ENCODE data around the gene LMF2. TPM values are rescaled to one million over a fixed set of nuclear protein-coding genes. Genes with fewer than 3 reads are reported as not detected.
A peak's percentile ranks its signal among the peaks of the same experiment; 100 is the strongest.

LMF2 gene
- total RNA-seq (2014; rRNA removed) = 87.5 and 98.3 TPM in 2 replicates
- 64.6 TPM for polyA plus RNA-seq (2012)

- no peak for DNase-seq (ENCODE audit: low read depth)
These were observed at the start of gene LMF2 for GRCh38 chr22:50507421-50507990. TSS of gene LMF2 (minus strand) at chr22:50507702. CDS start at chr22:50507675, 27 bp downstream.

- DNase-seq (ENCODE audit: low read depth) = no peak
These were observed 49.2 kb upstream of the LMF2 start for GRCh38 chr22:50556703-50557102.

- DNase-seq (ENCODE audit: low read depth) = no peak
These were observed 45.8 kb upstream of the LMF2 start for GRCh38 chr22:50553310-50553709.

- no peak for DNase-seq (ENCODE audit: low read depth)
These were observed 43.8 kb upstream of the LMF2 start for GRCh38 chr22:50551160-50551752.

- DNase-seq (ENCODE audit: low read depth) = no peak
These were observed 42.9 kb upstream of the LMF2 start for GRCh38 chr22:50550395-50550794.

- DNase-seq (ENCODE audit: low read depth) = no peak
These were observed 41.7 kb upstream of the LMF2 start for GRCh38 chr22:50548921-50549790.

GRCh38 chr22:50548040-50548920, 40.8 kb upstream of the LMF2 start:
- no peak for DNase-seq (ENCODE audit: low read depth)

- DNase-seq (ENCODE audit: low read depth) = no peak
These were observed 39.9 kb upstream of the LMF2 start for GRCh38 chr22:50547263-50547985.

GRCh38 chr22:50546326-50547262, 39.1 kb upstream of the LMF2 start:
- DNase-seq (ENCODE audit: low read depth) = no peak

- DNase-seq (ENCODE audit: low read depth) = no peak
These were observed 38.2 kb upstream of the LMF2 start, which contains the start of gene KLHDC7B for GRCh38 chr22:50545522-50546325. TSS of gene KLHDC7B (plus strand) at chr22:50545899. CDS start at chr22:50546244, 345 bp downstream.

- DNase-seq (ENCODE audit: low read depth) = no peak
These were observed 37.3 kb upstream of the LMF2 start for GRCh38 chr22:50544746-50545253.

GRCh38 chr22:50544078-50544745, 36.7 kb upstream of the LMF2 start:
- peak; percentile 40 for DNase-seq (ENCODE audit: low read depth)

- DNase-seq (ENCODE audit: low read depth) = no peak
These were observed 35.0 kb upstream of the LMF2 start for GRCh38 chr22:50542416-50542927.

GRCh38 chr22:50541667-50542026, 34.1 kb upstream of the LMF2 start:
- peak; percentile 75 for DNase-seq (ENCODE audit: low read depth)

- DNase-seq (ENCODE audit: low read depth) = no peak
These were observed 32.9 kb upstream of the LMF2 start for GRCh38 chr22:50540381-50540780.

GRCh38 chr22:50537765-50538164, 30.3 kb upstream of the LMF2 start:
- no peak for DNase-seq (ENCODE audit: low read depth)

GRCh38 chr22:50536226-50536625, 28.7 kb upstream of the LMF2 start:
- DNase-seq (ENCODE audit: low read depth) = no peak

GRCh38 chr22:50535113-50535512, 27.6 kb upstream of the LMF2 start:
- DNase-seq (ENCODE audit: low read depth) = no peak
